ENCODE data around the gene COMT. TPM values are rescaled to one million over a fixed set of nuclear protein-coding genes. Genes with fewer than 3 reads are reported as not detected.

COMT gene
- total and polyA plus RNA-seq, 9 of the 15 experiments (the other 6 are each of a cell fraction or from before 2014, with no cell fraction given): 12.5 to 351 (median 155) TPM

GRCh38 chr22:19903031-19903430 is 38.5 kb upstream of the COMT start:
- DNase-seq (ENCODE audit: extremely low read depth in 1 of 4, low spot score in 3 of 4) (no peak), FAIRE-seq (no peak), ATAC-seq (peak; percentile 29)
- peaks cover 6% of the 10 kb centered on the region; the same call in 1 of the 2 replicates for H4K20me1 ChIP-seq (replicated peaks; ENCODE audit: control insufficient read depth, insufficient read depth, low read length)
- H3K4me3 ChIP-seq: no peak overlapping the region
- in situ Hi-C loops (cut with MboI) (no loop called here), intact Hi-C loops (cut with micrococcal nuclease) (no loop called here)
- H2AFZ ChIP-seq (ENCODE audit: low read depth, low read length): no peak overlapping the region
- no peaks in the 10 kb centered on the region for H3K9me1 ChIP-seq (ENCODE audit: control insufficient read depth, insufficient read depth, low read length)
- H3K79me2 ChIP-seq (ENCODE audit: control insufficient read depth, insufficient read depth, low read length): no peaks in the 10 kb centered on the region
- ChIA-PET POLR2A (interaction anchor here (0.7 to 11.2 kb wide), 13 partner anchors 8 to 491 kb away, joined by 3 to 141 read pairs (median 4); partner anchors contain the start of genes COMT and TXNRD2), CTCF (ENCODE audit: low intra/inter-chr PET ratio) (no interaction called here)
- WGBS (ENCODE audit: insufficient coverage, low coverage, missing lambda C conversion rate): 66% methylated on average over 9 of the region's 9 CpGs
- H3K4me1 ChIP-seq (replicated peaks in 1 of 2; ENCODE audit: control insufficient read depth in 2 of 2, insufficient read depth in 2 of 2, low read length in 2 of 2): peaks cover 0 to 40% of the 10 kb centered on the region in 2 experiments; a peak in 2 of 5 replicates
- H3K27ac ChIP-seq (ENCODE audit: extremely low read depth, low read depth, low read length): no peak overlapping the region
- no peaks in the 10 kb centered on the region for H3K27me3 ChIP-seq (ENCODE audit: control insufficient read depth in 2 of 2, insufficient read depth in 2 of 2, low read length in 2 of 2)
- no peaks in the 10 kb centered on the region for H3K9me3 ChIP-seq (replicated peaks; ENCODE audit: control insufficient read depth, insufficient read depth, low read depth, low read length)
- no peak overlapping the region for H3K4me2 ChIP-seq (ENCODE audit: insufficient read depth, low read length)
- peaks cover 9% of the 10 kb centered on the region; the same call in 2 of the 3 replicates for H3K36me3 ChIP-seq (ENCODE audit: control insufficient read depth, insufficient read depth, low read length)
- H3K9ac ChIP-seq (ENCODE audit: insufficient read depth in 1 of 2, low read depth in 2 of 2, low read length in 2 of 2): peak overlapping the region in 1 of 2 experiments; percentile 64; a peak in 2 of 4 replicates
- BruUV-seq (replicated peaks): no TSS peak
- TF ChIP-seq, protein P1, sequence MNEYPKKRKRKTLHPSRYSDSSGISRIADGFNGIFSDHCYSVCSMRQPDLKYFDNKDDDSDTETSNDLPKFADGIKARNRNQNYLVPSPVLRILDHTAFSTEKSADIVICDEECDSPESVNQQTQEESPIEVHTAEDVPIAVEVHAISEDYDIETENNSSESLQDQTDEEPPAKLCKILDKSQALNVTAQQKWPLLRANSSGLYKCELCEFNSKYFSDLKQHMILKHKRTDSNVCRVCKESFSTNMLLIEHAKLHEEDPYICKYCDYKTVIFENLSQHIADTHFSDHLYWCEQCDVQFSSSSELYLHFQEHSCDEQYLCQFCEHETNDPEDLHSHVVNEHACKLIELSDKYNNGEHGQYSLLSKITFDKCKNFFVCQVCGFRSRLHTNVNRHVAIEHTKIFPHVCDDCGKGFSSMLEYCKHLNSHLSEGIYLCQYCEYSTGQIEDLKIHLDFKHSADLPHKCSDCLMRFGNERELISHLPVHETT (CRISPR knock-in tag; conservative IDR thresholded peaks at IDR 0.05 in 1 of 2, IDR thresholded peaks at IDR 0.05 in 1 of 2): 0 out of 4 replicates have a peak, but pooled peaks of 1 of the 2 experiments have one; percentile 7
- TF ChIP-seq, protein P2, sequence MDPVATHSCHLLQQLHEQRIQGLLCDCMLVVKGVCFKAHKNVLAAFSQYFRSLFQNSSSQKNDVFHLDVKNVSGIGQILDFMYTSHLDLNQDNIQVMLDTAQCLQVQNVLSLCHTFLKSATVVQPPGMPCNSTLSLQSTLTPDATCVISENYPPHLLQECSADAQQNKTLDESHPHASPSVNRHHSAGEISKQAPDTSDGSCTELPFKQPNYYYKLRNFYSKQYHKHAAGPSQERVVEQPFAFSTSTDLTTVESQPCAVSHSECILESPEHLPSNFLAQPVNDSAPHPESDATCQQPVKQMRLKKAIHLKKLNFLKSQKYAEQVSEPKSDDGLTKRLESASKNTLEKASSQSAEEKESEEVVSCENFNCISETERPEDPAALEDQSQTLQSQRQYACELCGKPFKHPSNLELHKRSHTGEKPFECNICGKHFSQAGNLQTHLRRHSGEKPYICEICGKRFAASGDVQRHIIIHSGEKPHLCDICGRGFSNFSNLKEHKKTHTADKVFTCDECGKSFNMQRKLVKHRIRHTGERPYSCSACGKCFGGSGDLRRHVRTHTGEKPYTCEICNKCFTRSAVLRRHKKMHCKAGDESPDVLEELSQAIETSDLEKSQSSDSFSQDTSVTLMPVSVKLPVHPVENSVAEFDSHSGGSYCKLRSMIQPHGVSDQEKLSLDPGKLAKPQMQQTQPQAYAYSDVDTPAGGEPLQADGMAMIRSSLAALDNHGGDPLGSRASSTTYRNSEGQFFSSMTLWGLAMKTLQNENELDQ (CRISPR knock-in tag; IDR thresholded peaks at IDR 0.05; ENCODE audit: borderline replicate concordance): no peak
- TF ChIP-seq ZBTB40 (IDR thresholded peaks at IDR 0.05) (no peak), ZBTB40 (CRISPR knock-in tag; IDR thresholded peaks at IDR 0.05) (peak; percentile 63), MYNN (IDR thresholded peaks at IDR 0.05) (no peak), MYNN (CRISPR knock-in tag; IDR thresholded peaks at IDR 0.05) (peak; percentile 48; the same call in 1 of the 2 replicates)
